SU-DHL-6 (cell line): ENCODE results near the gene CAD.

Source experiments
- EZH2phosphoT487 ChIP-seq: fragments of 200-600 bp; sonication (generic), shearing (Covaris generic); conservative IDR thresholded peaks from 2 replicates; pipeline ENCODE4 v1.6.1; 2018; ENCODE audit warnings: mild to moderate bottlenecking, antibody characterized with exemption, low read length, moderate library complexity, mixed read lengths
- TF ChIP-seq, protein P1 (sequence below): fragments of 200-600 bp; sonication (generic); IDR thresholded peaks from one replicate; pipeline ENCODE4 v1.5.1; 2017; ENCODE audit warnings: antibody characterized with exemption, mild to moderate bottlenecking, low read length, moderate library complexity; ENCODE audit not compliant: insufficient read depth, poor library complexity, severe bottlenecking

GRCh38 chr2:27225526-27225925 is 8.4 kb downstream of the CAD start:
- TF ChIP-seq, protein P1, sequence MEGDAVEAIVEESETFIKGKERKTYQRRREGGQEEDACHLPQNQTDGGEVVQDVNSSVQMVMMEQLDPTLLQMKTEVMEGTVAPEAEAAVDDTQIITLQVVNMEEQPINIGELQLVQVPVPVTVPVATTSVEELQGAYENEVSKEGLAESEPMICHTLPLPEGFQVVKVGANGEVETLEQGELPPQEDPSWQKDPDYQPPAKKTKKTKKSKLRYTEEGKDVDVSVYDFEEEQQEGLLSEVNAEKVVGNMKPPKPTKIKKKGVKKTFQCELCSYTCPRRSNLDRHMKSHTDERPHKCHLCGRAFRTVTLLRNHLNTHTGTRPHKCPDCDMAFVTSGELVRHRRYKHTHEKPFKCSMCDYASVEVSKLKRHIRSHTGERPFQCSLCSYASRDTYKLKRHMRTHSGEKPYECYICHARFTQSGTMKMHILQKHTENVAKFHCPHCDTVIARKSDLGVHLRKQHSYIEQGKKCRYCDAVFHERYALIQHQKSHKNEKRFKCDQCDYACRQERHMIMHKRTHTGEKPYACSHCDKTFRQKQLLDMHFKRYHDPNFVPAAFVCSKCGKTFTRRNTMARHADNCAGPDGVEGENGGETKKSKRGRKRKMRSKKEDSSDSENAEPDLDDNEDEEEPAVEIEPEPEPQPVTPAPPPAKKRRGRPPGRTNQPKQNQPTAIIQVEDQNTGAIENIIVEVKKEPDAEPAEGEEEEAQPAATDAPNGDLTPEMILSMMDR = no peak
- no peak for TF ChIP-seq EZH2phosphoT487
